ES-I3 (cell line): ENCODE results near the gene SDHB.

Source experiments
- H3K36me3 ChIP-seq: 2 replicates; pipeline ENCODE4 v1.6.1; 2013; ENCODE audit warnings: mild to moderate bottlenecking, low read length, control low read depth, moderate library complexity; ENCODE audit not compliant: insufficient read depth
- H3K4me1 ChIP-seq: 2 replicates; pipeline ENCODE4 v1.6.1; 2013; ENCODE audit warnings: mild to moderate bottlenecking, control low read depth, low read length; ENCODE audit not compliant: insufficient read depth
- H3K9ac ChIP-seq: 2 replicates; pipeline ENCODE4 v1.6.1; 2013; ENCODE audit warnings: low read depth, mild to moderate bottlenecking, low read length, moderate library complexity
- H3K9me3 ChIP-seq: 2 replicates; pipeline ENCODE4 v1.6.1; 2013; ENCODE audit warnings: mild to moderate bottlenecking, low read length, moderate library complexity; ENCODE audit not compliant: control insufficient read depth, insufficient read depth

Gene SDHB

GRCh38 chr1:17021896-17022295 is 31.9 kb downstream of the SDHB start:
- no peaks in the 10 kb centered on the region for H3K9me3 ChIP-seq
- H3K9ac ChIP-seq, result no peak overlapping the region
- H3K4me1 ChIP-seq, result no peaks in the 10 kb centered on the region
- peaks cover 41% of the 10 kb centered on the region for H3K36me3 ChIP-seq

- Histone ChIP-seq H3K9me3 (no peaks in the 10 kb centered on the region), H3K4me1 (peaks cover 8% of the 10 kb centered on the region), H3K36me3 (peaks cover 39% of the 10 kb centered on the region)
Observed at GRCh38 chr1:17020502-17020901, 33.3 kb downstream of the SDHB start.

GRCh38 chr1:17018849-17019248 is 35.0 kb downstream of the SDHB start:
- H3K4me1 ChIP-seq, result peaks cover 17% of the 10 kb centered on the region
- peaks cover 37% of the 10 kb centered on the region for H3K36me3 ChIP-seq
- no peak overlapping the region for H3K9ac ChIP-seq
- no peaks in the 10 kb centered on the region for H3K9me3 ChIP-seq

More at GRCh38 chr1:17020502-17020901, 33.3 kb downstream of the SDHB start:
- H3K9ac ChIP-seq, result no peak overlapping the region

- Histone ChIP-seq H3K9ac (no peak overlapping the region), H3K9me3 (no peaks in the 10 kb centered on the region), H3K4me1 (peaks cover 29% of the 10 kb centered on the region), H3K36me3 (peaks cover 23% of the 10 kb centered on the region)
Observed at GRCh38 chr1:17017435-17017834, 36.4 kb downstream of the SDHB start.

- peaks cover 15% of the 10 kb centered on the region for H3K36me3 ChIP-seq
- H3K9me3 ChIP-seq, result no peaks in the 10 kb centered on the region
- peak overlapping the region; percentile 6; the same call in 1 of the 2 replicates for H3K9ac ChIP-seq
- peaks cover 31% of the 10 kb centered on the region for H3K4me1 ChIP-seq
Observed at GRCh38 chr1:17016317-17016661, 37.5 kb downstream of the SDHB start.

GRCh38 chr1:17014671-17015567 is 38.9 kb downstream of the SDHB start:
- Histone ChIP-seq H3K4me1 (peaks cover 36% of the 10 kb centered on the region), H3K36me3 (peaks cover 3% of the 10 kb centered on the region; the same call in 1 of the 2 replicates), H3K9me3 (no peaks in the 10 kb centered on the region), H3K9ac (no peak overlapping the region)

- H3K9ac ChIP-seq, result no peak overlapping the region
- no peaks in the 10 kb centered on the region for H3K9me3 ChIP-seq
- H3K4me1 ChIP-seq, result peaks cover 39% of the 10 kb centered on the region
- H3K36me3 ChIP-seq, result no peaks in the 10 kb centered on the region
Observed at GRCh38 chr1:17013491-17014320, 40.1 kb downstream of the SDHB start.

- Histone ChIP-seq H3K36me3 (no peaks in the 10 kb centered on the region), H3K9me3 (no peaks in the 10 kb centered on the region), H3K4me1 (peaks cover 39% of the 10 kb centered on the region), H3K9ac (no peak overlapping the region)
Observed at GRCh38 chr1:17012775-17013490, 40.9 kb downstream of the SDHB start.

GRCh38 chr1:17011439-17012307 is 42.2 kb downstream of the SDHB start, which contains the start of gene ATP13A2:
ATP13A2 (minus strand) TSS chr1:17011928; CDS start chr1:17011738, 190 bp downstream.
- peak within 1 kb of the TSS; percentile 63 for H3K9ac ChIP-seq
- H3K9me3 ChIP-seq, result no peaks in the 10 kb centered on the region
- peaks cover 39% of the 10 kb centered on the region for H3K4me1 ChIP-seq
- H3K36me3 ChIP-seq, result no peaks in the 10 kb centered on the region

GRCh38 chr1:17011092-17011438 is 42.8 kb downstream of the SDHB start:
- H3K9me3 ChIP-seq, result no peaks in the 10 kb centered on the region
- peaks cover 34% of the 10 kb centered on the region for H3K4me1 ChIP-seq
- H3K9ac ChIP-seq, result peak overlapping the region; percentile 63; the same call in 1 of the 2 replicates
- no peaks in the 10 kb centered on the region for H3K36me3 ChIP-seq

- Histone ChIP-seq H3K4me1 (peaks cover 29% of the 10 kb centered on the region), H3K36me3 (peaks cover 3% of the 10 kb centered on the region), H3K9me3 (no peaks in the 10 kb centered on the region), H3K9ac (no peak overlapping the region)
Observed at GRCh38 chr1:17009706-17010105, 44.1 kb downstream of the SDHB start.

- Histone ChIP-seq H3K36me3 (peaks cover 3% of the 10 kb centered on the region), H3K9me3 (no peaks in the 10 kb centered on the region), H3K9ac (no peak overlapping the region), H3K4me1 (peaks cover 19% of the 10 kb centered on the region)
Observed at GRCh38 chr1:17008208-17008855, 45.5 kb downstream of the SDHB start.

- Histone ChIP-seq H3K4me1 (peaks cover 8% of the 10 kb centered on the region), H3K9me3 (no peaks in the 10 kb centered on the region), H3K36me3 (peaks cover 8% of the 10 kb centered on the region), H3K9ac (no peak overlapping the region)
Observed at GRCh38 chr1:17007121-17007520, 46.7 kb downstream of the SDHB start.
